Endometrium (tissue), 2 donors: Measurements from ENCODE around the gene PLVAP.

Source experiments
- FAIRE-seq: peaks from 2 replicates; lab custom pipeline; 2012; peaks lifted over from hg19 to GRCh38; lab: Jason Lieb, UNC
- donor health status: control.
- donor health status: control.

PLVAP gene

DNA sequence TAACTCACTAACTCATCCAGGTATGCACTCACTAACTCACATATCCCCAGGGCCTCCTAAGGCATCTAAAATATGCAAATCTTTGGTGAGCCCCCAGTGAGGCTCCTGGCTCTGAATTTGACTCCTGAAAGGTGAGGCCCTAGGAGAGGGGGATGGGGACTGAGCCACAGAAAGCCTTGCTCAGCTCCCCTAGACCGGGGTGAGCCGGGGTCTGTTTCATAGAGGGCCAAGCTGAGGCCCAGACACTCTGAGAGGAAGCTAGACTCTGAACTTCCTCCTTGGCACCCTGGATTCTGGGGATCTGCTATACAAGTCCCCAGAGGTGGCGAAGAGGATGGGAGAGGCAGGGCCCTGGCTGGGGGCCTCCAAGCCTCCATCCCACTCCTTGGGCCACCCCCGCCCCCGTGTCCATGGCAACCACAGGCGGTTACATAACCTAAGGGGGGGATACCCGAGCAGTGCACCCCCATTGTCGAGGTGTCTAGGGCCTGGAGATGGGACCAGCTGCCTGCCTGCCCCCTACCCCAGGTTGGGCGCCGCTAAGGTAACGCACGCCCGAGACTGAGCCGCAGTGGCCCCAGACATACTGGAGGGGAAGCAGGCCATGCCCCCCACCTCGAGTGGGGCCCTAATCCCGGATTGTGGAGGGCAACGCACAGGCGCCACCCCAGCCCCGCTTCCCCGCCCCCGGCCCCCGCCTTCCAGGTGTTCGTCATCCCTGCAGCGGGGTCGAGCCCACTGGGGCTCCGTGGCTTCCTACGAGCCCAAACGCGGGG is 74.6 kb downstream of the PLVAP start:
- no peak for FAIRE-seq
